Transverse colon (tissue), 3 donors: ENCODE data around the gene SUPT16H.

Source experiments
- POLR2A ChIP-seq: fragments of 450-650 bp; IDR thresholded peaks from one replicate; pipeline ENCODE4 v1.6.1; 2016; ENCODE audit warnings: antibody characterized with exemption, mild to moderate bottlenecking, moderate library complexity
- TF ChIP-seq, protein P1 (sequence below), 5 experiments: fragments of 200-600 bp in 3 of 5; fragments of 450-650 bp in 2 of 5; sonication (generic) in 3 of 5; IDR thresholded peaks; 1 replicate in 2 of 5; 2 replicates in 3 of 5; pipeline ENCODE4 v1.5.1; 2016 to 2017; ENCODE audit warnings: antibody characterized with exemption in 5 of 5, inconsistent platforms in 3 of 5, mild to moderate bottlenecking in 2 of 5, moderate library complexity in 1 of 5

DNA sequence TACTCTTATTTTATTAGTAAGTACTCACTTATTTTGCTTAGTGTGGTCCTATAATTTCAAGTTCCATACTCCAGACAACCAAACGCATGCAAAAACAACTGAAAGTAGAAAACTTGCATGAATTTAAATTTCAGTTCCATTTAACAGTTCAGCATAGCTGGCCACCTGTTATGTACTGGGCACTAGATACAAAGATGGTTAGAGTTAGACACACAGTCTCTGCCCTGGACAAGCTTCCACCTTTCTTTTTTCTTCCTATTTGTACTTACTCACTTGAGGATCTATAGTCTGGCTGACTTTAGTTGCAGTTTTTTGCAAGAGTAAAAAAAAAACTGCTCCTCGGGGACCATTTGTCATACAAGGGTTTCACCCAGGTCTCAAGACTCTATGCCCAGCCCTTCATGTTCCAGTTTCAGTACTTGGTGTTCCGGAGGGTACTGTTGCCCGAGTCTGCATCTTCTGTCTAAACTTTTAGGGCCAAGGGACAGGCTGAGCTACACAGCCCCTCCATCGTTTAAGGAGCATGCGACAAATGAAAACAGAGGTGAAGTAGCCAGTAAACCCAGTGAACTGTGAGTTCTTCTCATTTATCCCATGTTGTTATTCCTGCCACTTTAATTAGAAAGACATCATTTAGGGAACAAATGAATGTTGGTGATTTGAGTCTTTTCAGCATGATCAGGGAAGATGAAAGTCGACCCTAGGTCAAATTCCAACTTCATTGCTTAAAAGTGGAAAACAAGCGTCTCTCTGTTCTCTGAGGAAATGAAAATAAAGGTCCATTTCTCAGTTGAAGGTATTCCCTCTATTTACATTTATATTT is 81.6 kb downstream of the SUPT16H start:
- TF ChIP-seq, protein P1, sequence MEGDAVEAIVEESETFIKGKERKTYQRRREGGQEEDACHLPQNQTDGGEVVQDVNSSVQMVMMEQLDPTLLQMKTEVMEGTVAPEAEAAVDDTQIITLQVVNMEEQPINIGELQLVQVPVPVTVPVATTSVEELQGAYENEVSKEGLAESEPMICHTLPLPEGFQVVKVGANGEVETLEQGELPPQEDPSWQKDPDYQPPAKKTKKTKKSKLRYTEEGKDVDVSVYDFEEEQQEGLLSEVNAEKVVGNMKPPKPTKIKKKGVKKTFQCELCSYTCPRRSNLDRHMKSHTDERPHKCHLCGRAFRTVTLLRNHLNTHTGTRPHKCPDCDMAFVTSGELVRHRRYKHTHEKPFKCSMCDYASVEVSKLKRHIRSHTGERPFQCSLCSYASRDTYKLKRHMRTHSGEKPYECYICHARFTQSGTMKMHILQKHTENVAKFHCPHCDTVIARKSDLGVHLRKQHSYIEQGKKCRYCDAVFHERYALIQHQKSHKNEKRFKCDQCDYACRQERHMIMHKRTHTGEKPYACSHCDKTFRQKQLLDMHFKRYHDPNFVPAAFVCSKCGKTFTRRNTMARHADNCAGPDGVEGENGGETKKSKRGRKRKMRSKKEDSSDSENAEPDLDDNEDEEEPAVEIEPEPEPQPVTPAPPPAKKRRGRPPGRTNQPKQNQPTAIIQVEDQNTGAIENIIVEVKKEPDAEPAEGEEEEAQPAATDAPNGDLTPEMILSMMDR (IDR thresholded peaks at IDR 0.05) = no peak
- TF ChIP-seq POLR2A = no peak
